Measurements from ENCODE around the gene GABRA6. TPM values are rescaled to one million over a fixed set of nuclear protein-coding genes. Genes with fewer than 3 reads are reported as not detected.

GABRA6 gene
- polyA plus RNA-seq, 2 of the 4 experiments (the other 2 are of a cell fraction) = not detected

DNA sequence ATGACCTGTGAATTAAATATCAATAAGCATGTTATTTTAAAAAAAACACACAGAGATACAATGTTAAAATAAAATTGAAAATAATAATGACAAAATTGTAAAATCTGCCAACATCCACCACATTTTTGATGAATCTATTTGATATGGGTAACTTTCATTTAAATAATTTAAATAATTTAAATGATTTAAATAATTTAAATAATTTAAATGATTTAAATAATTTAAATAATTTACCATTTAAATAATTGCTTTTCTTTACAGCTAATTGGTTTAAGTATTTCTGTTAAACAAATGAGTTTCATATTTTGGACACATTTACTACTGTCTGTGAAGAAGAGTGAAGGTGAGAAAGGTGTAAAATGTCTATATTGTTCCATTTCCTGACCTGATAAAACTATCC lies 22.1 kb upstream of the GABRA6 start:
- Histone ChIP-seq H3K4me2 (no peak overlapping the region), H3K9me3 (no peaks in the 10 kb centered on the region), H3K4me1 (no peaks in the 10 kb centered on the region), H3K27ac (no peak overlapping the region), H3K4me3 (no peak overlapping the region)
- TF ChIP-seq, protein P1, sequence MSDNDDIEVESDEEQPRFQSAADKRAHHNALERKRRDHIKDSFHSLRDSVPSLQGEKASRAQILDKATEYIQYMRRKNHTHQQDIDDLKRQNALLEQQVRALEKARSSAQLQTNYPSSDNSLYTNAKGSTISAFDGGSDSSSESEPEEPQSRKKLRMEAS (IDR thresholded peaks at IDR 0.05) = no peak
- TF ChIP-seq KDM5A (IDR thresholded peaks at IDR 0.05) = no peak
- no peak for TF ChIP-seq TFCP2L1 (CRISPR knock-in tag; IDR thresholded peaks at IDR 0.05)
- FAIRE-seq (no peak), ATAC-seq (no peak), DNase-seq (ENCODE audit: low read depth in 1 of 2, low spot score in 1 of 2) (no peak)
- ChIA-PET POLR2A (no interaction called here), CTCF (no interaction called here)

DNA sequence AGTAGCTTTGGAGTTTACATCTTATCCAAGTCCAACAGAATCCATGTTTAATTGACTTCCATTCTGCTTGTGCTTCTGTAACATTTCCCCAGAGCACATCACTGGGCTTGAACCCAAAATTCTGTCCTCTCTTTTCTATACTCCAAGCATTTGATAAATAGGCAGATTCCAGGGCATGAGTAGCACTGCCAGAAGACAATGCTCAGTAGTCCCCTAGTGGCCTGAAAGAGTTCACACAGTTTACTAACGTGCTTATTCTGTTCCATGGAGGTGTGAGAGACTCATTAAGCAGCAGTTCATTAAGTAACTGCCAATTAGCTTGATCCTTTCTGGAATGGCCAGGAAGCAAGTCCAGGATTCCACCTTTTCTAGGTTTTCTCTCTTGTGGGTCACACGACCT lies 9.4 kb upstream of the GABRA6 start:
- DNase-seq (ENCODE audit: low read depth in 1 of 2, low spot score in 1 of 2) = peak in 1 of 2 experiments; percentile 9
- Histone ChIP-seq H3K4me1 (no peaks in the 10 kb centered on the region), H3K4me2 (no peak overlapping the region), H3K4me3 (no peak overlapping the region), H3K9me3 (no peaks in the 10 kb centered on the region), H3K27ac (no peak overlapping the region)
- 0% methylated on average over 2 of the region's 2 CpGs for WGBS (ENCODE audit: missing lambda C conversion rate)
- ATAC-seq = no peak
- ChIA-PET CTCF (no interaction called here), POLR2A (no interaction called here)
- FAIRE-seq = no peak
- TF ChIP-seq POLR2A (IDR thresholded peaks at IDR 0.05; ENCODE audit: low read length) (no peak), FOXS1 (CRISPR knock-in tag; IDR thresholded peaks at IDR 0.05) (no peak), ESRRA (IDR thresholded peaks at IDR 0.05; ENCODE audit: borderline replicate concordance, low read length) (no peak), MAZ (IDR thresholded peaks at IDR 0.05; ENCODE audit: borderline replicate concordance, low read depth, low read length) (no peak), CBX2 (IDR thresholded peaks at IDR 0.05; ENCODE audit: borderline replicate concordance, low read depth) (no peak), HDAC2 (IDR thresholded peaks at IDR 0.05) (no peak), NFE2L2 (conservative IDR thresholded peaks at IDR 0.05; ENCODE audit: low read length) (no peak), JUNB (IDR thresholded peaks at IDR 0.05) (no peak), ZC3H11A (IDR thresholded peaks at IDR 0.05) (no peak), GATA3 (IDR thresholded peaks at IDR 0.05; ENCODE audit: borderline replicate concordance) (no peak)
- TF ChIP-seq, protein P2, sequence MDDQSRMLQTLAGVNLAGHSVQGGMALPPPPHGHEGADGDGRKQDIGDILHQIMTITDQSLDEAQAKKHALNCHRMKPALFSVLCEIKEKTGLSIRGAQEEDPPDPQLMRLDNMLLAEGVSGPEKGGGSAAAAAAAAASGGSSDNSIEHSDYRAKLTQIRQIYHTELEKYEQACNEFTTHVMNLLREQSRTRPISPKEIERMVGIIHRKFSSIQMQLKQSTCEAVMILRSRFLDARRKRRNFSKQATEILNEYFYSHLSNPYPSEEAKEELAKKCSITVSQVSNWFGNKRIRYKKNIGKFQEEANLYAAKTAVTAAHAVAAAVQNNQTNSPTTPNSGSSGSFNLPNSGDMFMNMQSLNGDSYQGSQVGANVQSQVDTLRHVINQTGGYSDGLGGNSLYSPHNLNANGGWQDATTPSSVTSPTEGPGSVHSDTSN (IDR thresholded peaks at IDR 0.05) = no peak

DNA sequence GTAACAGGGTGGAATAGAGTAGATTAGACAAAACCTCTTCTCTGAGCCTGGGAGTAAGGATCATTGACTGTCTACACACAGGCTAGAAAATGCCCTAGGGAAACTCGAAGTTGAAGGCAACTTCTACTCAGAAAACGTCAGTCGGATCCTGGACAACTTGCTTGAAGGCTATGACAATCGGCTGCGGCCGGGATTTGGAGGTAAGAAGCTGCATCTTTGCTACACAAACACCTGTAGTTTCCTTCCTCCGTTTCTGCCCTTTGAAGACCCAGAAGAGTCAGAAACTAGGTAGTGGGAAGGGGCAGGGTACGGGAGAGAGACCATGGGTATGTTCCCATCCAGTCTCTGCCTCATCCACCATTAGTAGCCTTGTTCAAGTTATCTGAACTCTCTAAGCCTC lies 628 bp downstream of the GABRA6 start:
- FAIRE-seq = no peak
- WGBS (ENCODE audit: missing lambda C conversion rate) = 22% methylated on average over 8 of the region's 8 CpGs

DNA sequence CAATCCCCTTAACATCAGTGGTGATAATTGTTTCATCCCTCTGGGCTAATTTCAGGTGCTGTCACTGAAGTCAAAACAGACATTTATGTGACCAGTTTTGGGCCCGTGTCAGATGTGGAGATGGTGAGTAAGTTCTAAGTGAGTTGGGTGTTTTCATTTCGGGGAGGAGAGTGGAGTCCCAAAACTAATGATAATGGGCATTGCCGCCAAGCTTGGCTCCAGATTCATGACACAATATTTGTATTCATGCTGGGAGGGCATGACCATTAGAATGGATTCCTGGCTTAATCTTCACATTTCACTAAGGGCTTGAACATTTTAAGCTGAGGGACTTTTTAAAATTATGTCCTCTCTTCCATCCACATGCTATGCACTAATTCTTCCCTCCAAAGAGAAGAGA lies 1.4 kb downstream of the GABRA6 start:
- ChIA-PET CTCF (no interaction called here), POLR2A (no interaction called here)
- Histone ChIP-seq H3K27ac (no peak overlapping the region), H3K4me3 (no peak overlapping the region), H3K4me1 (no peaks in the 10 kb centered on the region), H3K4me2 (no peak overlapping the region), H3K9me3 (no peaks in the 10 kb centered on the region)
- ATAC-seq = no peak
- no peak for DNase-seq (ENCODE audit: low read depth in 1 of 2, low spot score in 1 of 2)
- 11% methylated on average over 3 of the region's 3 CpGs for WGBS (ENCODE audit: missing lambda C conversion rate)
- FAIRE-seq = no peak
- TF ChIP-seq POLR2A (IDR thresholded peaks at IDR 0.05; ENCODE audit: low read length) (no peak), ZC3H11A (IDR thresholded peaks at IDR 0.05) (no peak), KDM1A (IDR thresholded peaks at IDR 0.05; ENCODE audit: low read depth) (no peak), BHLHE40 (IDR thresholded peaks at IDR 0.05; ENCODE audit: low read depth, low read length) (no peak), RCOR1 (IDR thresholded peaks at IDR 0.05; ENCODE audit: low read depth, low read length) (no peak)
- TF ChIP-seq, protein P1 (IDR thresholded peaks at IDR 0.05) = no peak
- TF ChIP-seq, protein P3, sequence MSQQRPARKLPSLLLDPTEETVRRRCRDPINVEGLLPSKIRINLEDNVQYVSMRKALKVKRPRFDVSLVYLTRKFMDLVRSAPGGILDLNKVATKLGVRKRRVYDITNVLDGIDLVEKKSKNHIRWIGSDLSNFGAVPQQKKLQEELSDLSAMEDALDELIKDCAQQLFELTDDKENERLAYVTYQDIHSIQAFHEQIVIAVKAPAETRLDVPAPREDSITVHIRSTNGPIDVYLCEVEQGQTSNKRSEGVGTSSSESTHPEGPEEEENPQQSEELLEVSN (IDR thresholded peaks at IDR 0.05; ENCODE audit: borderline replicate concordance, low read depth) = no peak
- TF ChIP-seq, protein P2 (IDR thresholded peaks at IDR 0.05) = no peak

More for the DNA sequence above, 628 bp downstream of the GABRA6 start:
- Histone ChIP-seq H3K4me2 (no peak overlapping the region), H3K27ac (no peak overlapping the region), H3K4me3 (no peak overlapping the region), H3K9me3 (no peaks in the 10 kb centered on the region), H3K4me1 (no peaks in the 10 kb centered on the region)
- CTCF ChIA-PET = no interaction called here
- POLR2A ChIA-PET = no interaction called here
- TF ChIP-seq CEBPB (IDR thresholded peaks at IDR 0.05) = no peak
- ATAC-seq = no peak
- no peak for DNase-seq (ENCODE audit: low read depth in 1 of 2, low spot score in 1 of 2)
